ENCODE measurements around the gene ATP6AP2. TPM values are rescaled to one million over a fixed set of nuclear protein-coding genes. Genes with fewer than 3 reads are reported as not detected.

The ATP6AP2 gene
- total RNA-seq, 1 experiment from 2014 or later: 73.8 TPM

DNA sequence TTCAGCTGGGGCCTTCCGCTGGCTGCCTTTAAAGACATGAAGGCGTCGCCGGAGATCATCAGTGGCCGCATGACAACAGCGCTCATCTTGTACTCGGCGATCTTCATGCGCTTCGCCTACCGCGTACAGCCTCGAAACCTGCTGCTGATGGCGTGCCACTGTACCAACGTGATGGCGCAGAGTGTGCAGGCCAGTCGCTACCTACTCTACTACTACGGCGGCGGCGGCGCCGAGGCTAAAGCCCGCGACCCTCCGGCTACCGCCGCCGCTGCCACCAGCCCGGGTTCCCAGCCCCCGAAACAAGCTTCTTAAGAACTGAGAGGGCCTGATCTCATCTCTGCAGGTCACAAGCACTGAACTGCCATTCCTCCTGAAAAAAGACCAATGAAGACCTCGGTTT, 42.9 kb downstream of the ATP6AP2 start:
- Histone ChIP-seq H3K27me3 (replicated peaks; ENCODE audit: insufficient read depth, low read depth, low read length, poor library complexity) (no peaks in the 10 kb centered on the region), H3K4me3 (ENCODE audit: low read depth, low read length, poor library complexity, severe bottlenecking) (no peak overlapping the region), H3K36me3 (ENCODE audit: insufficient read depth, low read length, poor library complexity, severe bottlenecking) (no peaks in the 10 kb centered on the region), H3K9me3 (ENCODE audit: low read depth, low read length, poor library complexity, severe bottlenecking) (no peaks in the 10 kb centered on the region), H3K4me1 (ENCODE audit: insufficient read depth, low read length, poor library complexity, severe bottlenecking) (no peaks in the 10 kb centered on the region), H3K27ac (ENCODE audit: low read depth, low read length, poor library complexity, severe bottlenecking) (no peak overlapping the region)
- TF ChIP-seq, protein P1, sequence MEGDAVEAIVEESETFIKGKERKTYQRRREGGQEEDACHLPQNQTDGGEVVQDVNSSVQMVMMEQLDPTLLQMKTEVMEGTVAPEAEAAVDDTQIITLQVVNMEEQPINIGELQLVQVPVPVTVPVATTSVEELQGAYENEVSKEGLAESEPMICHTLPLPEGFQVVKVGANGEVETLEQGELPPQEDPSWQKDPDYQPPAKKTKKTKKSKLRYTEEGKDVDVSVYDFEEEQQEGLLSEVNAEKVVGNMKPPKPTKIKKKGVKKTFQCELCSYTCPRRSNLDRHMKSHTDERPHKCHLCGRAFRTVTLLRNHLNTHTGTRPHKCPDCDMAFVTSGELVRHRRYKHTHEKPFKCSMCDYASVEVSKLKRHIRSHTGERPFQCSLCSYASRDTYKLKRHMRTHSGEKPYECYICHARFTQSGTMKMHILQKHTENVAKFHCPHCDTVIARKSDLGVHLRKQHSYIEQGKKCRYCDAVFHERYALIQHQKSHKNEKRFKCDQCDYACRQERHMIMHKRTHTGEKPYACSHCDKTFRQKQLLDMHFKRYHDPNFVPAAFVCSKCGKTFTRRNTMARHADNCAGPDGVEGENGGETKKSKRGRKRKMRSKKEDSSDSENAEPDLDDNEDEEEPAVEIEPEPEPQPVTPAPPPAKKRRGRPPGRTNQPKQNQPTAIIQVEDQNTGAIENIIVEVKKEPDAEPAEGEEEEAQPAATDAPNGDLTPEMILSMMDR (conservative IDR thresholded peaks at IDR 0.05; ENCODE audit: low read depth, low read length): no peak
- no peak for TF ChIP-seq EZH2 (IDR thresholded peaks at IDR 0.05; ENCODE audit: borderline replicate concordance, low read depth, low read length, poor library complexity, severe bottlenecking)
- intact Hi-C loops (cut with micrococcal nuclease; ENCODE audit: unreplicated experiment): no loop called here
- DNase-seq (ENCODE audit: low spot score): no peak
- ChIA-PET CTCF (no interaction called here), POLR2A (ENCODE audit: low non-redundant PET) (no interaction called here)
- BruUV-seq (replicated peaks): no TSS peak

DNA sequence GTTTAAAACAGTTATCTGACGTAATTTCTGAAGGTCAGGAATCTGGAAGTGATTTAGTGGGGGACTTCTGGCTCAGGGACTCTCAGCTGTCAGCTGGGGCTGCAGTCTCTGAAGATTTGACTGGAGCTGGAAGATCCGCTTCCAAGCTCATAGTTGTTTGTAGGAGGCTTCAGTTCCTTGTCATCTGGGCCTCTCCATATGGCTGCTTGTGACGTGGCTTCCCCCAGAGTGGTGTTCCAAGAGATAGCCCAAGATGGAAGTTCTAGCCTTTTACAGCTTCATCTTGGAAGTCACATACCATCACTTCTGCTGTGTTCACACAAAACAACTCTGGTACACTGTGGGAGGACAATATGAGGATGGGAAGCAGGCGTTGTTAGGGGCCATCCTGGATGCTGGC, 44.5 kb downstream of the ATP6AP2 start:
- H3K9me3 ChIP-seq (ENCODE audit: low read depth, low read length, poor library complexity, severe bottlenecking): no peaks in the 10 kb centered on the region
- H3K27me3 ChIP-seq (replicated peaks; ENCODE audit: insufficient read depth, low read depth, low read length, poor library complexity): no peaks in the 10 kb centered on the region
- peaks cover 5% of the 10 kb centered on the region for H3K36me3 ChIP-seq (ENCODE audit: insufficient read depth, low read length, poor library complexity, severe bottlenecking)
- no peaks in the 10 kb centered on the region for H3K4me1 ChIP-seq (ENCODE audit: insufficient read depth, low read length, poor library complexity, severe bottlenecking)
- no peak for DNase-seq (ENCODE audit: low spot score)
- TF ChIP-seq EZH2 (IDR thresholded peaks at IDR 0.05; ENCODE audit: borderline replicate concordance, low read depth, low read length, poor library complexity, severe bottlenecking): no peak
- TF ChIP-seq, protein P1 (conservative IDR thresholded peaks at IDR 0.05; ENCODE audit: low read depth, low read length): no peak
- no TSS peak for BruUV-seq (replicated peaks)
- intact Hi-C loops (cut with micrococcal nuclease; ENCODE audit: unreplicated experiment): no loop called here
- H3K27ac ChIP-seq (ENCODE audit: low read depth, low read length, poor library complexity, severe bottlenecking): no peak overlapping the region
- CTCF ChIA-PET: no interaction called here
- POLR2A ChIA-PET (ENCODE audit: low non-redundant PET): no interaction called here
- H3K4me3 ChIP-seq (ENCODE audit: low read depth, low read length, poor library complexity, severe bottlenecking): no peak overlapping the region

DNA sequence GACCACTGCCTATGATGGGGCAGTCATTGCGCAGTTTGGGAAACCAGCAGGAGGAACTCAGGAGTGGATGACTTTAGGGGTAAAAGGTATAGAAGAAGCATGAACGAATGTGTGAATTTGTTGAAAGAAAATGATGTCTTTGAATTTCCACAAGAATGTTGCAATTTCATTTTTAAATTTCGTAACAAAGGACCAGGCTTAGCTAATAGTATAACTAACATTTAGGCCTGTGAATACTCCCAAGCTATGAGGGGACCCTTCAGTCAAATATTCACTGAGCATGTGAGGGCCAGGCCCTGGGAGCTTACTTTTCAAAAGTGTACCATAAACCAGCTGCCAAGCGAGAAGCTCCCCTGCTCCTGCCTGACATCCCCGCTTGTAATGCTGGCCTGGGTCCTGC, 47.7 kb downstream of the ATP6AP2 start:
- TF ChIP-seq EZH2 (IDR thresholded peaks at IDR 0.05; ENCODE audit: borderline replicate concordance, low read depth, low read length, poor library complexity, severe bottlenecking): no peak
- Histone ChIP-seq H3K27me3 (replicated peaks; ENCODE audit: insufficient read depth, low read depth, low read length, poor library complexity) (no peaks in the 10 kb centered on the region), H3K4me3 (ENCODE audit: low read depth, low read length, poor library complexity, severe bottlenecking) (no peak overlapping the region), H3K4me1 (ENCODE audit: insufficient read depth, low read length, poor library complexity, severe bottlenecking) (no peaks in the 10 kb centered on the region), H3K27ac (ENCODE audit: low read depth, low read length, poor library complexity, severe bottlenecking) (no peak overlapping the region), H3K9me3 (ENCODE audit: low read depth, low read length, poor library complexity, severe bottlenecking) (no peaks in the 10 kb centered on the region), H3K36me3 (ENCODE audit: insufficient read depth, low read length, poor library complexity, severe bottlenecking) (peaks cover 18% of the 10 kb centered on the region)
- no TSS peak for BruUV-seq (replicated peaks)
- ChIA-PET CTCF (interaction anchor here (0.7 kb wide), 1 partner anchor 84 kb away, joined by 3 read pairs; no protein-coding TSS in a partner anchor), POLR2A (ENCODE audit: low non-redundant PET) (interaction anchor here (0.6 kb wide), 1 partner anchor 730 kb away, joined by 8 read pairs; no protein-coding TSS in a partner anchor)
- DNase-seq (ENCODE audit: low spot score): no peak
- intact Hi-C loops (cut with micrococcal nuclease; ENCODE audit: unreplicated experiment): no loop called here

DNA sequence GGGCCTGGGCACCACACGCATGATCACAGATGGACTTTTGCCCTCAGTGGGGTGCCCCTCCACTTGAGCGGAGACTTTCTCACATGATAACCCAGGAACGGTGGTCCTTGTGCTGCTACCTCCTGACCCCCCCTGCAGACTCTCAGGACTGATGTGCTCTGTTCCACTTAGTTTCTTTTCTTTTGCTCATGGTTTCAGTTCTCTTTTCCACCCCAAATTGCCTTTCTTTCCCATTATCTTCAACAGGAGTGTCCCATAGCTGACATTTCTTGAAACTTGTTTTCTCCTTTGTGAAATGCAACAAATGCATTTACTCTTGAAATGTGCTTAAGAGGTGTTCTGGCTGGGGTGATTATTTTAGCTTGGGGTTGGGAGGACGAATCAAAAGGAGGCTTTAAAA, 51.4 kb downstream of the ATP6AP2 start:
- Histone ChIP-seq H3K4me1 (ENCODE audit: insufficient read depth, low read length, poor library complexity, severe bottlenecking) (no peaks in the 10 kb centered on the region), H3K36me3 (ENCODE audit: insufficient read depth, low read length, poor library complexity, severe bottlenecking) (peaks cover 32% of the 10 kb centered on the region), H3K4me3 (ENCODE audit: low read depth, low read length, poor library complexity, severe bottlenecking) (no peak overlapping the region), H3K27me3 (replicated peaks; ENCODE audit: insufficient read depth, low read depth, low read length, poor library complexity) (no peaks in the 10 kb centered on the region), H3K27ac (ENCODE audit: low read depth, low read length, poor library complexity, severe bottlenecking) (no peak overlapping the region), H3K9me3 (ENCODE audit: low read depth, low read length, poor library complexity, severe bottlenecking) (no peaks in the 10 kb centered on the region)
- no peak for TF ChIP-seq EZH2 (IDR thresholded peaks at IDR 0.05; ENCODE audit: borderline replicate concordance, low read depth, low read length, poor library complexity, severe bottlenecking)
- TF ChIP-seq, protein P1 (conservative IDR thresholded peaks at IDR 0.05; ENCODE audit: low read depth, low read length): no peak
- ChIA-PET CTCF (no interaction called here), POLR2A (ENCODE audit: low non-redundant PET) (no interaction called here)
- intact Hi-C loops (cut with micrococcal nuclease; ENCODE audit: unreplicated experiment): no loop called here
- BruUV-seq (replicated peaks): no TSS peak
- DNase-seq (ENCODE audit: low spot score): no peak

Measured in A673 (cell line).